H1 (cell line): ENCODE results near the gene THAP10. TPM values are rescaled to one million over a fixed set of nuclear protein-coding genes. Genes with fewer than 3 reads are reported as not detected.

Experiments
- CTCF ChIA-PET: fragments of 300-600 bp; sonication (Branson Sonifier 250); formaldehyde crosslinking; loops from one replicate; lab custom pipeline; 2021; ENCODE audit not compliant: partially characterized antibody; lab: Charles Lee
- POLR2A ChIA-PET: fragments of 300-600 bp; sonication (Branson Sonifier 250); formaldehyde crosslinking; loops from one replicate; lab custom pipeline; 2021; ENCODE audit warnings: inconsistent platforms; ENCODE audit not compliant: partially characterized antibody; lab: Charles Lee
- DNase-seq, 2 experiments: peaks; one replicate each; pipeline versions ENCODE4 v3.0.0 to v3.0.0-alpha.2; 2010 to 2022; ENCODE audit warnings: low spot score in 2 of 2, low read depth in 1 of 2, mixed read lengths in 1 of 2
- FAIRE-seq: peaks from 2 replicates; lab custom pipeline; 2011; peaks lifted over from hg19 to GRCh38; lab: Jason Lieb, UNC
- H2AFZ ChIP-seq: 2 replicates; pipeline ENCODE4 v1.8.1; 2012; ENCODE audit warnings: low read length, inconsistent platforms
- H2AK5ac ChIP-seq: 2 replicates; pipeline ENCODE4 v1.6.1; 2013; ENCODE audit warnings: low read depth, low read length
- H2BK120ac ChIP-seq: replicated peaks from 2 replicates; pipeline ENCODE3; 2013; ENCODE audit warnings: low read depth, low read length, inconsistent platforms
- H2BK12ac ChIP-seq: 2 replicates; pipeline ENCODE4 v1.6.1; 2013; ENCODE audit warnings: low read depth, low read length
- H2BK15ac ChIP-seq: 2 replicates; pipeline ENCODE4 v1.6.1; 2013; ENCODE audit warnings: low read length
- H2BK20ac ChIP-seq: 2 replicates; pipeline ENCODE4 v1.6.1; 2013; ENCODE audit warnings: low read length
- H2BK5ac ChIP-seq: 2 replicates; pipeline ENCODE4 v1.6.1; 2013; ENCODE audit warnings: low read depth, low read length
- H3K14ac ChIP-seq: 2 replicates; pipeline ENCODE4 v1.6.1; 2013; ENCODE audit warnings: inconsistent platforms; ENCODE audit not compliant: insufficient read length
- H3K18ac ChIP-seq: 2 replicates; pipeline ENCODE4 v1.6.1; 2013; ENCODE audit warnings: low read length; ENCODE audit errors: extremely low read depth
- H3K23ac ChIP-seq: 2 replicates; pipeline ENCODE4 v1.6.1; 2013; ENCODE audit warnings: inconsistent platforms; ENCODE audit not compliant: insufficient read length
- H3K23me2 ChIP-seq: 2 replicates; pipeline ENCODE4 v1.6.1; 2013; ENCODE audit warnings: low read depth, low read length
- H3K27ac ChIP-seq: 2 replicates; pipeline ENCODE4 v1.6.1; 2011; ENCODE audit warnings: low read depth, low read length, inconsistent platforms
- H3K27me3 ChIP-seq, 4 experiments: replicated peaks in 1 of 4; 1 replicate in 1 of 4; 2 replicates in 3 of 4; pipeline versions ENCODE4 v1.6.1 to v1.8.1; 2011 to 2013; ENCODE audit warnings: low read length in 3 of 4, mild to moderate bottlenecking in 3 of 4, inconsistent platforms in 2 of 4, mixed read lengths in 2 of 4, moderate library complexity in 1 of 4; ENCODE audit not compliant: control insufficient read depth in 3 of 4, insufficient read depth in 3 of 4; ENCODE audit errors: extremely low read depth in 1 of 4
- H3K36me3 ChIP-seq, 4 experiments: 2 replicates each; pipeline versions ENCODE4 v1.6.1 to v1.8.1; 2011 to 2013; ENCODE audit warnings: mild to moderate bottlenecking in 4 of 4, low read length in 3 of 4, moderate library complexity in 2 of 4, control low read depth in 1 of 4, inconsistent platforms in 1 of 4; ENCODE audit not compliant: insufficient read depth in 4 of 4, control insufficient read depth in 2 of 4
- H3K4ac ChIP-seq: replicated peaks from 2 replicates; pipeline ENCODE3; 2013; ENCODE audit warnings: low read length, low read depth, mixed read lengths, inconsistent platforms; ENCODE audit not compliant: insufficient read length
- H3K4me1 ChIP-seq, 4 experiments: replicated peaks in 1 of 4; 1 replicate in 1 of 4; 2 replicates in 3 of 4; pipeline versions ENCODE4 v1.6.1 to v1.8.1; 2011 to 2013; ENCODE audit warnings: low read length in 3 of 4, inconsistent platforms in 2 of 4, mixed read lengths in 1 of 4; ENCODE audit not compliant: insufficient read depth in 4 of 4, control insufficient read depth in 3 of 4
- H3K4me2 ChIP-seq, 2 experiments: 2 replicates each; pipeline versions ENCODE4 v1.6.1 to v1.8.1; 2011 to 2013; ENCODE audit warnings: low read depth in 2 of 2, low read length in 2 of 2, control low read depth in 1 of 2, inconsistent platforms in 1 of 2, mild to moderate bottlenecking in 1 of 2; ENCODE audit not compliant: insufficient read depth in 1 of 2
- H3K4me3 ChIP-seq, 4 experiments: fragments of 200-600, 300-600 bp in 1 of 4; sonication (generic), shearing (Covaris generic), sonication (Bioruptor Twin) in 1 of 4; 2 replicates each; pipeline versions ENCODE4 v1.5.1 to v1.8.1; 2011 to 2016; ENCODE audit warnings: low read length in 4 of 4, low read depth in 3 of 4, control low read depth in 2 of 4, inconsistent platforms in 2 of 4, mild to moderate bottlenecking in 2 of 4, mixed read lengths in 1 of 4, moderate library complexity in 1 of 4; ENCODE audit not compliant: insufficient read depth in 2 of 4; ENCODE audit errors: extremely low read depth in 1 of 4
- H3K56ac ChIP-seq: replicated peaks from 2 replicates; pipeline ENCODE3; 2013; ENCODE audit warnings: low read depth, mild to moderate bottlenecking, mixed read lengths, low read length, inconsistent platforms; ENCODE audit not compliant: insufficient read length
- H3K79me1 ChIP-seq: 2 replicates; pipeline ENCODE4 v1.6.1; 2013; ENCODE audit warnings: low read depth, low read length, control low read depth
- H3K79me2 ChIP-seq, 2 experiments: 2 replicates each; pipeline versions ENCODE4 v1.6.1 to v1.8.1; 2012 to 2013; ENCODE audit warnings: low read length in 2 of 2, mild to moderate bottlenecking in 2 of 2, inconsistent platforms in 1 of 2; ENCODE audit not compliant: insufficient read depth in 2 of 2, control insufficient read depth in 1 of 2
- H3K9ac ChIP-seq, 4 experiments: replicated peaks in 1 of 4; 1 replicate in 1 of 4; 2 replicates in 3 of 4; pipeline versions ENCODE4 v1.6.1 to v1.8.1; 2011 to 2013; ENCODE audit warnings: low read depth in 3 of 4, low read length in 3 of 4, control low read depth in 2 of 4, mild to moderate bottlenecking in 2 of 4, moderate library complexity in 2 of 4, inconsistent platforms in 1 of 4; ENCODE audit errors: extremely low read depth in 1 of 4
- H3K9me3 ChIP-seq, 2 experiments: 2 replicates each; pipeline versions ENCODE4 v1.6.1 to v1.8.1; 2012 to 2013; ENCODE audit warnings: mild to moderate bottlenecking in 2 of 2, moderate library complexity in 2 of 2, control low read depth in 1 of 2, inconsistent platforms in 1 of 2, low read depth in 1 of 2, low read length in 1 of 2, mixed read lengths in 1 of 2; ENCODE audit not compliant: insufficient read depth in 2 of 2
- H4K20me1 ChIP-seq, 2 experiments: replicated peaks in 1 of 2; 2 replicates each; pipeline versions ENCODE3 to v1.8.1; 2011 to 2013; ENCODE audit warnings: inconsistent platforms in 2 of 2, low read length in 2 of 2, mild to moderate bottlenecking in 1 of 2; ENCODE audit not compliant: insufficient read depth in 2 of 2, control insufficient read depth in 1 of 2
- H4K5ac ChIP-seq: 2 replicates; pipeline ENCODE4 v1.6.1; 2013; ENCODE audit warnings: low read length, low read depth, mixed read lengths, inconsistent platforms; ENCODE audit not compliant: insufficient read length
- H4K8ac ChIP-seq: 2 replicates; pipeline ENCODE4 v1.8.0; 2013; ENCODE audit warnings: mild to moderate bottlenecking, moderate library complexity, low read length, inconsistent platforms; ENCODE audit not compliant: insufficient read depth; ENCODE audit errors: extremely low read depth
- H4K91ac ChIP-seq: replicated peaks from 2 replicates; pipeline ENCODE3; 2013; ENCODE audit warnings: low read length, mixed read lengths, inconsistent platforms; ENCODE audit not compliant: insufficient read length
- CTBP2 ChIP-seq: IDR thresholded peaks from 2 replicates; pipeline ENCODE4 v1.7.0; 2011; ENCODE audit warnings: borderline replicate concordance, mild to moderate bottlenecking, moderate library complexity, mixed read lengths, low read length; ENCODE audit not compliant: insufficient read depth, insufficient read length
- EZH2 ChIP-seq: fragments of 200-600 bp; sonication (generic); IDR thresholded peaks from 2 replicates; pipeline ENCODE4 v1.7.1; 2012; ENCODE audit warnings: low read depth, mild to moderate bottlenecking, moderate library complexity, low read length, inconsistent platforms; ENCODE audit not compliant: severe bottlenecking
- KDM5A ChIP-seq: fragments of 200-600 bp; IDR thresholded peaks from 2 replicates; pipeline ENCODE4 v1.7.1; 2012; ENCODE audit warnings: mild to moderate bottlenecking, low read length, inconsistent platforms, mixed read lengths
- MAFK ChIP-seq: IDR thresholded peaks from 2 replicates; pipeline ENCODE4 v1.6.1; 2012; ENCODE audit warnings: low read depth, mild to moderate bottlenecking, improper control_type of control experiment, low read length
- MAX ChIP-seq: IDR thresholded peaks from 2 replicates; pipeline ENCODE4 v1.6.1; 2012; ENCODE audit warnings: inconsistent platforms
- PHF8 ChIP-seq: fragments of 200-600 bp; sonication (generic); conservative IDR thresholded peaks from 2 replicates; pipeline ENCODE4 v1.7.1; 2012; ENCODE audit warnings: low read depth, mild to moderate bottlenecking, inconsistent platforms, low read length, moderate library complexity
- RBBP5 ChIP-seq: IDR thresholded peaks from 2 replicates; pipeline ENCODE4 v1.7.1; 2012; ENCODE audit warnings: low read depth, mild to moderate bottlenecking, inconsistent platforms, low read length, moderate library complexity, borderline replicate concordance
- TCF12 ChIP-seq: IDR thresholded peaks from 2 replicates; pipeline ENCODE4 v1.6.1; 2011; ENCODE audit warnings: low read depth, mild to moderate bottlenecking, low read length
- USF2 ChIP-seq: IDR thresholded peaks from 2 replicates; pipeline ENCODE4 v1.6.1; 2011; ENCODE audit warnings: low read length, improper control_type of control experiment
- WGBS, 2 experiments: shearing (Covaris generic) in 1 of 2; methylation state at CpG; one replicate each; pipeline versions ENCODE4 v1.1.6 to v1.1.7; 2013 to 2015; ENCODE audit warnings: low lambda C conversion rate in 2 of 2, mixed read lengths in 2 of 2, inconsistent platforms in 1 of 2, low coverage in 1 of 2, missing lambda C conversion rate in 1 of 2; ENCODE audit not compliant: insufficient replicate concordance in 2 of 2, insufficient coverage in 1 of 2, insufficient read length in 1 of 2; ENCODE audit errors: extremely low coverage in 1 of 2, missing lambda C conversion rate in 1 of 2; 5-methylcytosine and 5-hydroxymethylcytosine counted together
- polyA plus RNA-seq, 7 experiments: library from polyadenylated mRNA; depleted of rRNA in 3 of 7; stranded (reverse) in 5 of 7; unstranded in 2 of 7; fragments of >200 nt in 5 of 7; fragments of 200-250 nt in 2 of 7; gene quantifications; 1 replicate in 5 of 7; 2 replicates in 1 of 7; 4 replicates in 1 of 7; pipeline versions ENCODE4 v1.2.1 to v1.2.3, GENCODE V29; 2011 to 2013; ENCODE audit warnings: missing spikeins in 2 of 7, mixed read lengths in 2 of 7
- total RNA-seq: library from RNA; stranded (reverse); fragmentation: NEBNext Ultra II Directional; extraction: Animal tissue kit (Norgen Biotek cat#: 25700); gene quantifications from 2 replicates; pipeline ENCODE4 v1.2.1, GENCODE V29; 2021

THAP10 gene
- total and polyA plus RNA-seq, 2 of the 8 experiments (the other 6 are each of a cell fraction or from before 2014, with no cell fraction given): 2.8 to 4.5 TPM

GRCh38 chr15:70923311-70924080, 31.3 kb upstream of the THAP10 start:
- Histone ChIP-seq H4K91ac (no peak overlapping the region), H3K79me1 (no peaks in the 10 kb centered on the region), H3K23ac (no peak overlapping the region), H3K14ac (no peak overlapping the region), H4K5ac (no peak overlapping the region), H3K4me2 (no peak overlapping the region), H2AK5ac (no peak overlapping the region), H3K9ac (no peak overlapping the region), H3K23me2 (no peaks in the 10 kb centered on the region), H3K27ac (no peak overlapping the region), H4K8ac (no peak overlapping the region), H3K36me3 (no peaks in the 10 kb centered on the region), H2BK12ac (no peak overlapping the region), H3K4me1 (no peaks in the 10 kb centered on the region), H2BK5ac (no peak overlapping the region), H4K20me1 (no peaks in the 10 kb centered on the region), H3K79me2 (no peaks in the 10 kb centered on the region), H3K4ac (no peak overlapping the region), H2BK120ac (no peak overlapping the region), H2BK15ac (no peak overlapping the region), H2BK20ac (no peak overlapping the region), H3K9me3 (no peaks in the 10 kb centered on the region), H3K4me3 (no peak overlapping the region), H3K18ac (no peak overlapping the region), H3K56ac (no peak overlapping the region), H2AFZ (no peak overlapping the region), H3K27me3 (no peaks in the 10 kb centered on the region)
- ChIA-PET POLR2A (no interaction called here), CTCF (no interaction called here)
- DNase-seq (no peak), FAIRE-seq (no peak)
- WGBS, 2 experiments: 83% methylated on average over 2 of the region's 2 CpGs; no CpG with 5 or more reads in 1 of the 2 experiments
- TF ChIP-seq MAFK (no peak), EZH2 (no peak), CTBP2 (no peak), MAX (no peak), RBBP5 (no peak), USF2 (no peak), TCF12 (no peak), KDM5A (no peak), PHF8 (no peak)
